ENCODE results near the gene AQP11.

Gene AQP11, protein sequence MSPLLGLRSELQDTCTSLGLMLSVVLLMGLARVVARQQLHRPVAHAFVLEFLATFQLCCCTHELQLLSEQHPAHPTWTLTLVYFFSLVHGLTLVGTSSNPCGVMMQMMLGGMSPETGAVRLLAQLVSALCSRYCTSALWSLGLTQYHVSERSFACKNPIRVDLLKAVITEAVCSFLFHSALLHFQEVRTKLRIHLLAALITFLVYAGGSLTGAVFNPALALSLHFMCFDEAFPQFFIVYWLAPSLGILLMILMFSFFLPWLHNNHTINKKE
- long read RNA-seq, partial matches to known transcripts, result 0 of 5 reads
- long read RNA-seq, other reads (novel, unspliced or antisense), result 5 of 5 reads

DNA sequence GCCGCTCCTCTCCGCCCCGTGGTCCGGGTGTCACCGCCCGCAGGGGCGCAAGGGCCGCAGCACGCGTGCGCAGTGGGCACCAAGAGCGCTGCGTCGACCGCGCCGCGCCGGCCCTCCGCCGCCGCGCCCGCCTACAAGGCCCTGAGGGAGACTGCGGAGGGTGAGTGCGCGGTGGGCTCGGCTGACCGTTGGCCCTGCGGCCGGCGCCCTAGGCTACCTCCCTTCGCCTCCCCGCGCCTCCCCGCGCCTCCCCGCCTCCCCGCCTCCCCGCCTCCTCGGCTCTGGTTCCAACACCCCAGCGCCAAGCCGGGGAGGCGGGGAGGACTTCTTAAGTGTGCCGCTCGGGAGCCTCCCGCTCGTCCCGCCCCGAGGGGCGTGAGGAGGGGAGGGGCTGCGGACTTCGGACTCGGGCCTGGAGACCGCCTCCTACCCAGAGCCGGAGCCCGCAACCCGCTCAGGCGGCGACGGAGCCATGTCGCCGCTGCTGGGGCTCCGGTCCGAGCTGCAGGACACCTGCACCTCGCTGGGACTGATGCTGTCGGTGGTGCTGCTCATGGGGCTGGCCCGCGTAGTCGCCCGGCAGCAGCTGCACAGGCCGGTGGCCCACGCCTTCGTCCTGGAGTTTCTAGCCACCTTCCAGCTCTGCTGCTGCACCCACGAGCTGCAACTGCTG, at the start of gene AQP11:
TSS of gene AQP11 (plus strand) at position 433 of the 673 bp plus-strand sequence. CDS start at position 473, 40 bp downstream.
- H3K4me3 ChIP-seq (replicated peaks; ENCODE audit: insufficient read depth, low read length), result peak within 1 kb of the TSS; percentile 45
- TF ChIP-seq CTCF (IDR thresholded peaks at IDR 0.05; ENCODE audit: insufficient read depth, low read length) (no peak), POLR2AphosphoS5 (IDR thresholded peaks at IDR 0.05; ENCODE audit: low read depth) (peak; percentile 37; the same call in 1 of the 2 replicates)
- no peak within 1 kb of the TSS; the same call in 1 of the 2 replicates for H3K27ac ChIP-seq (replicated peaks)
- no peaks in the 10 kb centered on the region for H3K27me3 ChIP-seq (ENCODE audit: insufficient read depth, poor library complexity, severe bottlenecking)
- peak; percentile 52 to 70 for DNase-seq (ENCODE audit: low read depth in 1 of 2, low spot score in 1 of 2)

DNA sequence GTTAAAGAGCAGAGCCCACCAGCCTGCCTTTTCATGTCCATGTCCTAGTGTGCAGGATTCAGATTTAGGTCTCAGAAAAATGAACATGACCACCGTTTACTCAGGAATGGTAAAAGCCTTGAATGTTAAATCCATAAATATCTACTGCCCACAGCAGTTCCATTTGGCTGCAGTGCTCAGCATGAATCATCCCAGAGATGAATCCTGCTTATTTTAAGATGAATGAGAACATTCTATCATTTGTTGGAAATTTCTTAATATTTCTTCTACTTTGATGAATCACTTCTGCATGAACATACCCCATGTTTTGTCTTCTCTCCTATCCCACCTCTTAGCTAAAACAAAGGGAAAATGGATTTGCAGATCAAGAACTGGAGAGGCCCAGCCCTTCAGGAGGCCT, 47.5 kb upstream of the AQP11 start:
- DNase-seq (ENCODE audit: low read depth in 1 of 2, low spot score in 1 of 2), result no peak

GRCh38 chr11:77547047-77547836, 42.5 kb upstream of the AQP11 start:
- TF ChIP-seq SPI1 (IDR thresholded peaks at IDR 0.05; ENCODE audit: borderline replicate concordance, low read depth) (no peak), POLR2AphosphoS5 (IDR thresholded peaks at IDR 0.05; ENCODE audit: low read depth) (no peak), GABPA (IDR thresholded peaks at IDR 0.05; ENCODE audit: low read depth) (no peak), CTCF (IDR thresholded peaks at IDR 0.05; ENCODE audit: insufficient read depth, low read length) (no peak)
- TF ChIP-seq, protein P1, sequence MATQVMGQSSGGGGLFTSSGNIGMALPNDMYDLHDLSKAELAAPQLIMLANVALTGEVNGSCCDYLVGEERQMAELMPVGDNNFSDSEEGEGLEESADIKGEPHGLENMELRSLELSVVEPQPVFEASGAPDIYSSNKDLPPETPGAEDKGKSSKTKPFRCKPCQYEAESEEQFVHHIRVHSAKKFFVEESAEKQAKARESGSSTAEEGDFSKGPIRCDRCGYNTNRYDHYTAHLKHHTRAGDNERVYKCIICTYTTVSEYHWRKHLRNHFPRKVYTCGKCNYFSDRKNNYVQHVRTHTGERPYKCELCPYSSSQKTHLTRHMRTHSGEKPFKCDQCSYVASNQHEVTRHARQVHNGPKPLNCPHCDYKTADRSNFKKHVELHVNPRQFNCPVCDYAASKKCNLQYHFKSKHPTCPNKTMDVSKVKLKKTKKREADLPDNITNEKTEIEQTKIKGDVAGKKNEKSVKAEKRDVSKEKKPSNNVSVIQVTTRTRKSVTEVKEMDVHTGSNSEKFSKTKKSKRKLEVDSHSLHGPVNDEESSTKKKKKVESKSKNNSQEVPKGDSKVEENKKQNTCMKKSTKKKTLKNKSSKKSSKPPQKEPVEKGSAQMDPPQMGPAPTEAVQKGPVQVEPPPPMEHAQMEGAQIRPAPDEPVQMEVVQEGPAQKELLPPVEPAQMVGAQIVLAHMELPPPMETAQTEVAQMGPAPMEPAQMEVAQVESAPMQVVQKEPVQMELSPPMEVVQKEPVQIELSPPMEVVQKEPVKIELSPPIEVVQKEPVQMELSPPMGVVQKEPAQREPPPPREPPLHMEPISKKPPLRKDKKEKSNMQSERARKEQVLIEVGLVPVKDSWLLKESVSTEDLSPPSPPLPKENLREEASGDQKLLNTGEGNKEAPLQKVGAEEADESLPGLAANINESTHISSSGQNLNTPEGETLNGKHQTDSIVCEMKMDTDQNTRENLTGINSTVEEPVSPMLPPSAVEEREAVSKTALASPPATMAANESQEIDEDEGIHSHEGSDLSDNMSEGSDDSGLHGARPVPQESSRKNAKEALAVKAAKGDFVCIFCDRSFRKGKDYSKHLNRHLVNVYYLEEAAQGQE (IDR thresholded peaks at IDR 0.05; ENCODE audit: insufficient replicate concordance, low read depth), result no peak
- no peak for DNase-seq (ENCODE audit: low read depth in 1 of 2, low spot score in 1 of 2)
- H3K27me3 ChIP-seq (ENCODE audit: insufficient read depth, poor library complexity, severe bottlenecking), result no peaks in the 10 kb centered on the region
- no peak overlapping the region for H3K27ac ChIP-seq (replicated peaks)
- no peak overlapping the region for H3K4me3 ChIP-seq (replicated peaks; ENCODE audit: insufficient read depth, low read length)

More for the DNA sequence above, 47.5 kb upstream of the AQP11 start:
- TF ChIP-seq, protein P1 (IDR thresholded peaks at IDR 0.05; ENCODE audit: insufficient replicate concordance, low read depth), result no peak
- TF ChIP-seq SPI1 (IDR thresholded peaks at IDR 0.05; ENCODE audit: borderline replicate concordance, low read depth), result no peak
- TF ChIP-seq GABPA (IDR thresholded peaks at IDR 0.05; ENCODE audit: low read depth), result no peak
- no peak for TF ChIP-seq POLR2AphosphoS5 (IDR thresholded peaks at IDR 0.05; ENCODE audit: low read depth)
- no peak for TF ChIP-seq CTCF (IDR thresholded peaks at IDR 0.05; ENCODE audit: insufficient read depth, low read length)
- no peak overlapping the region for H3K27ac ChIP-seq (replicated peaks)
- no peaks in the 10 kb centered on the region for H3K27me3 ChIP-seq (ENCODE audit: insufficient read depth, poor library complexity, severe bottlenecking)
- no peak overlapping the region for H3K4me3 ChIP-seq (replicated peaks; ENCODE audit: insufficient read depth, low read length)
